Measurements from ENCODE around the gene BMP4. TPM values are rescaled to one million over a fixed set of nuclear protein-coding genes. Genes with fewer than 3 reads are reported as not detected.

Gene BMP4
- total RNA-seq, 1 experiment from 2014 or later: 12.2 TPM

- no peak for TF ChIP-seq CTCF (conservative IDR thresholded peaks at IDR 0.05)
- no CpG with 5 or more reads among the region's 1 CpG for WGBS (ENCODE audit: extremely low coverage, insufficient read length, low lambda C conversion rate)
- peaks cover 58 to 62% of the 10 kb centered on the region in 2 experiments for H3K4me1 Mint-ChIP-seq
These were observed 7.4 kb downstream of the BMP4 start for GRCh38 chr14:53949201-53949600.

More at GRCh38 chr14:53949201-53949600, 7.4 kb downstream of the BMP4 start:
- H3K27me3 Mint-ChIP-seq (ENCODE audit: low read depth): peaks cover 80% of the 10 kb centered on the region
- peaks cover 10% of the 10 kb centered on the region; the same call in 1 of the 2 replicates for H3K4me1 ChIP-seq (ENCODE audit: insufficient read depth, low read length)
- H3K9me3 ChIP-seq (ENCODE audit: control insufficient read depth, low read depth, low read length): no peaks in the 10 kb centered on the region
- no peaks in the 10 kb centered on the region for H4K20me1 ChIP-seq (ENCODE audit: control insufficient read depth, insufficient read depth, insufficient read length)
- DNase-seq: no peak
- no peak overlapping the region for H3K4me2 ChIP-seq (ENCODE audit: insufficient read depth, insufficient read length, low read length)
- no peak overlapping the region for H2BK5ac ChIP-seq (ENCODE audit: insufficient read length, low read length)
- no peak overlapping the region for H2BK120ac ChIP-seq (ENCODE audit: low read depth, low read length, poor library complexity, severe bottlenecking)
- no peak overlapping the region for H4K91ac ChIP-seq (ENCODE audit: insufficient read length, low read depth, low read length)
- no peak overlapping the region for H3T11ph ChIP-seq (ENCODE audit: low read length)
- no peak overlapping the region for H3K4ac ChIP-seq (ENCODE audit: low read depth, low read length)
- H3K14ac ChIP-seq (ENCODE audit: insufficient read depth, low read length): no peak overlapping the region
- no peak overlapping the region for H3K4me3 Mint-ChIP-seq
- no peak overlapping the region for H3K9ac ChIP-seq (ENCODE audit: extremely low read depth, insufficient read length, low read length)
- peaks cover 37% of the 10 kb centered on the region for H3K23me2 ChIP-seq (ENCODE audit: insufficient read length, low read depth, low read length, poor library complexity, severe bottlenecking)
- no peaks in the 10 kb centered on the region for H3K79me1 ChIP-seq (ENCODE audit: insufficient read depth, low read depth, low read length, poor library complexity, severe bottlenecking)
- no peak overlapping the region for H4K5ac ChIP-seq (ENCODE audit: insufficient read length, low read depth, low read length)
- peaks cover 41% of the 10 kb centered on the region; the same call in 1 of the 2 replicates for H3K27me3 ChIP-seq (ENCODE audit: insufficient read depth, low read length)
- H3K9me3 Mint-ChIP-seq: no peaks in the 10 kb centered on the region; a peak in 1 of 5 replicates
- no peak overlapping the region for H2BK12ac ChIP-seq (ENCODE audit: insufficient read length, low read depth, low read length)
- no peak overlapping the region for H3K23ac ChIP-seq (ENCODE audit: insufficient read length, low read depth, low read length)
- no peak overlapping the region for H2AFZ ChIP-seq (ENCODE audit: low read length)
- peaks cover 6 to 35% (median 25%) of the 10 kb centered on the region in 3 experiments; a peak in 5 of 7 replicates for H3K36me3 Mint-ChIP-seq (ENCODE audit: insufficient read depth in 1 of 3, low read depth in 3 of 3)
- no peak overlapping the region for H2BK20ac ChIP-seq (ENCODE audit: low read depth, low read length, poor library complexity, severe bottlenecking)
- no peak overlapping the region for H2BK15ac ChIP-seq (ENCODE audit: low read depth, low read length)
- H3K79me2 ChIP-seq (ENCODE audit: insufficient read depth, low read length): no peaks in the 10 kb centered on the region
- H3K56ac ChIP-seq (ENCODE audit: insufficient read length, low read depth, low read length): no peak overlapping the region
- H3K18ac ChIP-seq (ENCODE audit: insufficient read length, low read depth, low read length): no peak overlapping the region
- no peak overlapping the region for H3K27ac Mint-ChIP-seq
- no peak overlapping the region for H3K27ac ChIP-seq (ENCODE audit: insufficient read length, low read depth, low read length)
- H2AK5ac ChIP-seq (ENCODE audit: insufficient read length, low read length): no peak overlapping the region
- no peak overlapping the region for H4K8ac ChIP-seq (replicated peaks; ENCODE audit: insufficient read length, low read depth, low read length)

Measured in H9 (cell line).